PC-9 (cell line): ENCODE results near the gene MACROH2A1. TPM values are rescaled to one million over a fixed set of nuclear protein-coding genes. Genes with fewer than 3 reads are reported as not detected.

Experiments used
- BruUV-seq: library from RNA; stranded (reverse); fragments of 400-500 nt; replicated peaks from 2 replicates; lab custom pipeline; 2021; lab: Mats Ljungman, UMichigan
- CTCF ChIA-PET: fragments of 300-600 bp; sonication (Branson Sonifier 250); formaldehyde crosslinking; loops from one replicate; lab custom pipeline; 2022; ENCODE audit warnings: antibody characterized with exemption; lab: Charles Lee
- POLR2A ChIA-PET: fragments of 300-600 bp; sonication (Branson Sonifier 250); formaldehyde crosslinking; loops from one replicate; lab custom pipeline; 2022; ENCODE audit warnings: antibody characterized with exemption; ENCODE audit not compliant: unreplicated experiment; lab: Charles Lee
- DNase-seq, 2 experiments: peaks; one replicate each; pipeline versions ENCODE4 v3.0.0 to v3.0.0-alpha.2; 2015 to 2022; ENCODE audit warnings: mixed read lengths in 1 of 2
- H2AFZ ChIP-seq: fragments of 200-600 bp; sonication (generic); 2 replicates; pipeline ENCODE4 v1.8.1; 2017; ENCODE audit warnings: antibody characterized with exemption
- H3F3A ChIP-seq: fragments of 200-600 bp; sonication (generic); 2 replicates; pipeline ENCODE4 v1.8.1; 2017; ENCODE audit warnings: antibody characterized with exemption, mild to moderate bottlenecking, low read depth; ENCODE audit not compliant: insufficient read depth
- H3K27ac ChIP-seq: fragments of 200-600 bp; sonication (generic); 2 replicates; pipeline ENCODE4 v1.6.1; 2016; ENCODE audit warnings: mixed run types
- H3K27me3 ChIP-seq: fragments of 200-600 bp; sonication (generic); 2 replicates; pipeline ENCODE4 v1.6.1; 2016; ENCODE audit warnings: low read depth, mixed run types; ENCODE audit not compliant: insufficient read depth
- H3K36me3 ChIP-seq: fragments of 200-600 bp; sonication (generic); 2 replicates; pipeline ENCODE4 v1.6.1; 2016; ENCODE audit warnings: low read depth, mixed run types
- H3K4me1 ChIP-seq: fragments of 200-600 bp; sonication (generic); replicated peaks from 2 replicates; pipeline ENCODE4 v1.6.1; 2016; ENCODE audit warnings: mixed run types; ENCODE audit not compliant: insufficient read depth
- H3K4me2 ChIP-seq: fragments of 200-600 bp; sonication (generic); 2 replicates; pipeline ENCODE4 v1.6.1; 2017; ENCODE audit warnings: mixed run types
- H3K4me3 ChIP-seq: fragments of 200-600 bp; sonication (generic); 2 replicates; pipeline ENCODE4 v1.6.1; 2016; ENCODE audit warnings: mixed run types
- H3K79me2 ChIP-seq: fragments of 200-600 bp; sonication (generic); 2 replicates; pipeline ENCODE4 v1.6.1; 2017; ENCODE audit warnings: low read depth, mixed run types
- H3K9me2 ChIP-seq: fragments of 200-600 bp; sonication (generic); 2 replicates; pipeline ENCODE4 v1.8.1; 2017; ENCODE audit warnings: mild to moderate bottlenecking; ENCODE audit not compliant: insufficient read depth
- H3K9me3 ChIP-seq: fragments of 200-600 bp; sonication (generic); 2 replicates; pipeline ENCODE4 v1.8.1; 2016; ENCODE audit warnings: low read depth; ENCODE audit not compliant: insufficient read depth
- H4K20me1 ChIP-seq: fragments of 200-600 bp; sonication (generic); 2 replicates; pipeline ENCODE4 v1.8.1; 2017; ENCODE audit not compliant: insufficient read depth
- CTCF ChIP-seq: fragments of 200-600 bp; sonication (generic); conservative IDR thresholded peaks from 2 replicates; pipeline ENCODE4 v1.6.1; 2017; ENCODE audit warnings: mixed run types, antibody characterized with exemption, mild to moderate bottlenecking, moderate library complexity
- EZH2 ChIP-seq: fragments of 200-600 bp; sonication (generic); IDR thresholded peaks from 2 replicates; pipeline ENCODE4 v1.8.0; 2017; ENCODE audit warnings: antibody characterized with exemption, low read depth
- intact Hi-C: fragments of 100-400 bp; cut with micrococcal nuclease; formaldehyde crosslinking; loops from one replicate; pipeline ENCODE4 v1.10.0; 2022; ENCODE audit not compliant: unreplicated experiment
- total RNA-seq: library from RNA; stranded (reverse); gene quantifications from 2 replicates; pipeline ENCODE4 v1.2.3, GENCODE V29; 2021

The MACROH2A1 gene
- total RNA-seq, 1 experiment from 2014 or later: 223 TPM

- TF ChIP-seq CTCF (no peak), EZH2 (no peak)
- Histone ChIP-seq H3K36me3 (peaks cover 10% of the 10 kb centered on the region; the same call in 1 of the 2 replicates), H3K79me2 (peaks cover 96% of the 10 kb centered on the region), H2AFZ (no peak overlapping the region), H3K9me2 (no peaks in the 10 kb centered on the region), H4K20me1 (peaks cover 88% of the 10 kb centered on the region), H3K27me3 (no peaks in the 10 kb centered on the region), H3K4me3 (no peak overlapping the region), H3K9me3 (no peaks in the 10 kb centered on the region), H3F3A (no peaks in the 10 kb centered on the region), H3K4me2 (no peak overlapping the region), H3K27ac (no peak overlapping the region), H3K4me1 (peaks cover 21% of the 10 kb centered on the region)
- ChIA-PET POLR2A (no interaction called here), CTCF (no interaction called here)
- DNase-seq: no peak
- BruUV-seq: no TSS peak
- intact Hi-C loops: no loop called here
Observed at GRCh38 chr5:135394095-135394494, 4.9 kb downstream of the MACROH2A1 start.

- Histone ChIP-seq H3K4me1 (peaks cover 23% of the 10 kb centered on the region), H3K4me2 (no peak overlapping the region), H3K27ac (no peak overlapping the region), H3K4me3 (no peak overlapping the region), H3K79me2 (peaks cover 100% of the 10 kb centered on the region), H3K9me2 (no peaks in the 10 kb centered on the region), H3K9me3 (no peaks in the 10 kb centered on the region), H3K36me3 (peaks cover 14% of the 10 kb centered on the region; the same call in 1 of the 2 replicates), H2AFZ (no peak overlapping the region), H3K27me3 (no peaks in the 10 kb centered on the region), H3F3A (no peaks in the 10 kb centered on the region), H4K20me1 (peaks cover 92% of the 10 kb centered on the region)
- intact Hi-C loops: no loop called here
- no peak for TF ChIP-seq EZH2
- no peak for TF ChIP-seq CTCF
- CTCF ChIA-PET: no interaction called here
- POLR2A ChIA-PET: no interaction called here
- BruUV-seq: no TSS peak
- no peak for DNase-seq
Observed at GRCh38 chr5:135393691-135394090, 5.3 kb downstream of the MACROH2A1 start.

GRCh38 chr5:135393229-135393628 is 5.8 kb downstream of the MACROH2A1 start:
- ChIA-PET CTCF (no interaction called here), POLR2A (no interaction called here)
- BruUV-seq: no TSS peak
- no peaks in the 10 kb centered on the region for H3K9me2 ChIP-seq
- peaks cover 99% of the 10 kb centered on the region for H3K79me2 ChIP-seq
- DNase-seq: no peak
- no peak overlapping the region for H3K27ac ChIP-seq
- peaks cover 27% of the 10 kb centered on the region for H3K4me1 ChIP-seq
- H3K36me3 ChIP-seq: peaks cover 19% of the 10 kb centered on the region; the same call in 1 of the 2 replicates
- peaks cover 97% of the 10 kb centered on the region for H4K20me1 ChIP-seq
- H3K9me3 ChIP-seq: no peaks in the 10 kb centered on the region
- intact Hi-C loops: no loop called here
- TF ChIP-seq CTCF (no peak), EZH2 (no peak)
- H3K4me3 ChIP-seq: no peak overlapping the region
- 0 out of 2 replicates have a peak, but pooled peaks cover 3% of the 10 kb centered on the region for H3F3A ChIP-seq
- H2AFZ ChIP-seq: no peak overlapping the region
- H3K27me3 ChIP-seq: no peaks in the 10 kb centered on the region
- H3K4me2 ChIP-seq: no peak overlapping the region
